Measurements from ENCODE around the gene ST7L.

DNA sequence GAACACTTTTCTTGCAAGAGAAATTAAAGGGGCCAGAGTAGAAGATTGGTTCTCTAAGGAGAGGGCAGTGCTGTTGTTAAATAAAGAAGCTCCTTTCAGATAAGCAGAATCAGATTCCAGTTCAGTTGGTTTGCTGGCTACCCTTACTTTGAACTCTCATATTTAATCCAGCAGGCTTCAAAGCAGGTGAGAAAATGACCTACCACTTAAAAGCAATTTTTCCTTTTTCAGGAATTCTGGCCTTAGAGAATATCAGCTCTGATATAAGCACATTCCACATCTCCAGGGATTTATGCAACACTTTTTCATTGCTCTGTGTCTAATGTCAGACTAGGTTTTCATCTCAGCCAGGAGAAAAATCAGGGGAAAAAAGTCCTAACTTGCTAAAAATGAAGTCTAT, 81.5 kb downstream of the ST7L start:
- TF ChIP-seq, protein P1, sequence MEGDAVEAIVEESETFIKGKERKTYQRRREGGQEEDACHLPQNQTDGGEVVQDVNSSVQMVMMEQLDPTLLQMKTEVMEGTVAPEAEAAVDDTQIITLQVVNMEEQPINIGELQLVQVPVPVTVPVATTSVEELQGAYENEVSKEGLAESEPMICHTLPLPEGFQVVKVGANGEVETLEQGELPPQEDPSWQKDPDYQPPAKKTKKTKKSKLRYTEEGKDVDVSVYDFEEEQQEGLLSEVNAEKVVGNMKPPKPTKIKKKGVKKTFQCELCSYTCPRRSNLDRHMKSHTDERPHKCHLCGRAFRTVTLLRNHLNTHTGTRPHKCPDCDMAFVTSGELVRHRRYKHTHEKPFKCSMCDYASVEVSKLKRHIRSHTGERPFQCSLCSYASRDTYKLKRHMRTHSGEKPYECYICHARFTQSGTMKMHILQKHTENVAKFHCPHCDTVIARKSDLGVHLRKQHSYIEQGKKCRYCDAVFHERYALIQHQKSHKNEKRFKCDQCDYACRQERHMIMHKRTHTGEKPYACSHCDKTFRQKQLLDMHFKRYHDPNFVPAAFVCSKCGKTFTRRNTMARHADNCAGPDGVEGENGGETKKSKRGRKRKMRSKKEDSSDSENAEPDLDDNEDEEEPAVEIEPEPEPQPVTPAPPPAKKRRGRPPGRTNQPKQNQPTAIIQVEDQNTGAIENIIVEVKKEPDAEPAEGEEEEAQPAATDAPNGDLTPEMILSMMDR (conservative IDR thresholded peaks at IDR 0.05), result no peak
- no peak for TF ChIP-seq EZH2 (IDR thresholded peaks at IDR 0.05; ENCODE audit: low read depth)
